ENCODE results near the gene XYLT2.
A peak's percentile ranks its signal among the peaks of the same experiment; 100 is the strongest.

Gene XYLT2

DNA sequence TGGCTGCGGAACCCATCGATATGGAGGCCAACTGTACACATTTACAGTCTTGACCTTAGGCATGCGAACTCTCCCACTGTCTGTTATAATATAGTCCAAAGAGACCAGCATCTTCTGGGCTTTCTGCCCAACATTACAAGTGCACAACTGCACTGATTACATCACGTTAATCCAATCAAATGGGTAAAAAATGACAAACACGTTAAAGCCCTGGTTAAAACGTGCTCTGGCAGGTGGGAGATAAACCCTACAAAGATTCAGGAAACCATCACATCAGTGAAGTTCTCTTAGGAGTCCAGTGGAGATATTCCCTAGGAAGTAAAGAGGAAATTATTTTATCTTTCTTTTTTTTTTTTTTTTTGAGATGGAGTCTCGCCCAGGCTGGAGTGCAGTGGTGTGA, 23.7 kb upstream of the XYLT2 start:
- no peak for DNase-seq

DNA sequence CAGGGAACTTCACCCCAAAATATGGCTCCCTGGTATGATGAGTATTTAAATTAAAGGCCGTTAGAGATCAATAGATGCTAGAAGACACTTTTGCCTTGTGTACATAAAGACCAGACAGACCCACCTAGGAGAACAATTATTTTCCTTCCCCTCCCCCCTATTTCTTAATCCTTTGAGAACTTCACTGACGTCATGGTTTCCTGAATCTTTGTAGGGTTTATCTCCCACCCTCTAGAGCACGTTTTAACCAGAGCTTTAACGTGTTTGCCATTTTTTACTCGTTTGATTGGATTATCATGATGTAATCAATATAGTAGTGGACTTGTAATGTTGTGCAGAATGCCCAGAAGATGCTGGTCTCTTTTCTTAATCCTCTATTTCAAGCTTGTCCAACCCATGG, 22.9 kb upstream of the XYLT2 start:
- DNase-seq: no peak

DNA sequence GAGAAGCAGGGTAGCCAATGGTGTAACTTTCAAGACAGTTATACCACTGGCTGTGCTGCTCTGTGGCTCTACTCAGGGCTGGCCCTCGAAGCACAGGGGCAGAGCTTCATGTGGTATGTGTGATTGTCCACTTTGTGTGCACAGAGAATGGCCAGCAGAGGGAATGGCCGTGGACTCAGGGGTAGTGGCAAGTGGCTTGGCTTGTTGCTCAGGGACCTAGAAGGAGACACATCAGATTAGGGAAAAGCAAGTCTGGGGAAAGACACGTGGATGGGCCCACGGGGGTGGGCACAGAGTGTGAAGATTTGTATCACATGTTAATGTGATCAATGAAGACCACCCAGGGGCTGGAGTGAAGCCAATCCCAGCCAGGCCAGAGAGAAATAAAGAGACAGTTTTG, 20.0 kb upstream of the XYLT2 start:
- no peak for DNase-seq

DNA sequence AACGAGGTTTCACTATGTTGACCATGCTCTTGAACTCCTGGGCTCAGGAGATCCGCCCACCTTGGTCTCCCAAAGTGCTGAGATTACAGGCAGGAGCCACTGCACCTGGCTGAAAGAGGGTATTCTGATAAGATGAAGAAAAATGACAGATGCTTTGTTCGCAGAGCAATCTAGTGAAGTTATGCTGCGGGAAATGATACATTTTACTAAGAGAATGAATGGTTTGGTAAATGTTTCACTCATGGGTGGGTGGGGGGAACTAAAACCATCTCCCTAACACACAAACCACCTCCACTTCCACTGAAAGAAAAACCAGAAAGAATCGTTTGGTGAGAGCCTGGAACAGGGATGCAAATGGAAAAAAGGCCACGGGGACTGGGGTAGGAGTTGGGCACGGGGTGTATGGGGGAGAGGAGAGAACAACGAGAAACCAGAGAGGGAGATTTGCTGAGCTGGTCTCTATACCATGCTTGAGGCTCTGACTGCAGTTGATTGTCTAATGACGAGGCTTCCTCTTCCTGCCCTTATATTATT, 19.0 kb upstream of the XYLT2 start:
- DNase-seq: no peak

DNA sequence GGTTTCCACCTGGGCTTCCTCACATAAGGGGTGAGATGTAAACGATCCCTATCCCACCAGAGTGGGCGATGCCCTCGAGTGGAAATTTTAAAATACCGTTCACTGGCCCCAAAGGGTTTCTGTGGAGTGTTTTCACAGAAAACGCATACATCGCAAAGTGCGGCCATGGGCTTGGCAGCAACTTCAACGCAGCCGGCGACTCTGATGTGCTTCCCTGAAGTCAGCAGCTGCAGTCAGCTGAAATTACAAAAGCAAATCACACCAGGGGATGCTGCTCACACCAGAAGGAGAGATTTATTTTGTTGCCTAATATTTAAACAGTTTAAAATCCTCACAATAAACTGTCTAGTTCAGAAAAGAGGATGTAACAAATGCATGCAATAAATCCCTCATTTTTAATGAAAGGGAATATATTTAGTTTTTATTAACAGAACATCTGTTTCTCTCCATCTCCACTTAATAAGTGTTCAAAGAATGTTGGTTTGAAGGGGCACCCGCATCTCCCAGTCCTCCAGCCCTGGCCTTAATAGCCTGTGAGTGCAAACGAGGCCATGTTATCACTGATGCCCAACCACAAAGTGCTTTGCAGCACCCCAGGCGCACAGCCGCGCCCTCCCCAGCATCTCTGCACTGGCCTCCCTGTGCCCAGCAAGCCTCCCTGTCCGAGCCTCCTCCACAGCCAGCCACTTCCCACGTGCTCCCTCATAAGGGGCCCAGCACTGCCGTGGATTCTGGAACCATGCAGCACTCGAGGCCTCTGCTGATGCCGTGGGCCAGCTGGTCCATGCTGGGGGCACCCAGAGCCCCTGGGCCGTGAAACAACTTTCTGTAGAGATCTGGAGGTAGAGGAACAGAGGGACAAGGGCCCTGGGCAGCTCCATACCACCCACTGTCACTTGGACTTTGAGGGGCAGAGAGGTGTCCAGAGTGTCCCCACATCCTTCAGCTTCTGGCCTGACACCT, 17.3 kb upstream of the XYLT2 start:
- DNase-seq: no peak

DNA sequence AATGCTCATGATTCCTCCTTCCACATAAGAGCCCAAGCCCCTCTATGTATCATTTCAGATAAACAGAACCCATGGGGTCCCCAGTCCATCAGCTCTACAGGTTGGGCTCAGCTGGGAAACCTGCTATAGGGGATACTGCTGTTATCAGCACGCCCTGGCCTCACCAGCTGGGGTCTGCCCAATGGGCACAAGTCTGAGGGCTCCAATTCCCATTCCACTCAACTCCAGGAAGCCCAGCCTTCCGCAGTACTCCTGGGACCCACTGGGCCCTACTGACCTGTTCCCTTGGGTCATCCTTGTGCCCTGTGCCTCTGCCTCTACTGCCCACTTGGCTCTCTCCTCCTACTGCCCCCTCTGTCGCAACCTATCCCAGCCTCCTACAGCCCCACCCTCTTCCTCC, 16.2 kb upstream of the XYLT2 start:
- no peak for DNase-seq

DNA sequence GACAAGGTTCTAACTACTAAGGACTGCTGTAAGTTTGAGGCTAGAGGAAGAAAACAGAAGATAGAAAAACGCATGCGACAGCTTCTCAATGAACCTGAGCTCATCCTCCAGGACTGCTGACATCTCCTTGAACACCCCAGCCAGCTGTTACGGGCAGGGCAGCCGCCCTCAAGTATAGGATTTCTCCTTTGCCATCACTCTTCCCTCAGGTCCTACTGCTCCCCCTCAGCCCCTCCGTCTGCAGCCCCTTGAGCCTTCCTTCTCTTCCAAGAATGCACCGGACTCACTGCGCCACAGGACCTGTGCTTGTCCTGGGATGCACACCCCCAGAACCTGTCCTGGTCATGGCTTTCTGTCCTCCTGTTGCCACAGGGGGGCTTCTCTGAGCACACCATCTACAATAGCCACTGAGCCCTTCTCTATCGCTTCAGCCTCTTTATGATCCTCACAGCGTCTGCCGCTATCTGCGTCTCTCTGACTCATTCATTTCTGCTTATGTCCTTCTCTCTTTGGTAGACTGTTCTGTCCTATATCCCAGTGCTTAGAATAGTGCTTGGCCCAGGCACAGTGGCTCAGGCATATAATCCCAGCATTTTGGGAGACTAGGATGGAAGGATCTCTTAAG, 15.7 kb upstream of the XYLT2 start:
- no peak for DNase-seq

DNA sequence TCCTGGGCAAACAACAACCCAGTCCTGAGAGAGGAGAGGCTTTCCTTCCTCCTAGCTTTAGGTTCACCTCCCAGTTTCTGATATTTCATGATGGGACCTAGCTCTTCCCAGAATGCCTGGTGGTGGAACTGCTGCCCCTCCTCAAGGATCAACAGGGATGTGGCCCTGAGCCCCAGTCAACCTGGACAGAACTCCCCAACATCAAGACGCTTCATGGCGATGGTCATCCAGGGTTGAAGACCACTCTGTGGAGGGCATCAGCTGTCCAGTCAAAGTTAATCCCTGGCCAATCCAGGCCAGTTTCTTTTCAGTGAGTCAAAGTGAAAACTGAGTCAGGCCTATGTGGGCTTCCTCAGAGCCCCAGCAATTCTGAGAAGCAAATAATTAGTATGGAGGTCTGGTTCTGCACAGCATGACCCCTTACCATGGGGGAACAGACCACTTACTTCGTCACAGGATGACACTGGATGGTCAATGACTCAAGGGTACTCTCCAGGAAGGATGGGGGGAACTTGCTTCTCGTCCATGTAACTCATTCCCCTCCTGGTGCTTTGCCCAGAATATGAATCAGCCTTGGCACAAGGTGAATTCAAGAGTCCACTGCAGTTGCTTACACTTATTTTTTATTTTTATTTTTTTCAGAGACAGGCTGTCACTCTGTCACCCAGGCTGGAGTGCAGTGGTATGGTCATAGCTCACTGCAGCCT, 14.7 kb upstream of the XYLT2 start:
- DNase-seq: peak; percentile 84

DNA sequence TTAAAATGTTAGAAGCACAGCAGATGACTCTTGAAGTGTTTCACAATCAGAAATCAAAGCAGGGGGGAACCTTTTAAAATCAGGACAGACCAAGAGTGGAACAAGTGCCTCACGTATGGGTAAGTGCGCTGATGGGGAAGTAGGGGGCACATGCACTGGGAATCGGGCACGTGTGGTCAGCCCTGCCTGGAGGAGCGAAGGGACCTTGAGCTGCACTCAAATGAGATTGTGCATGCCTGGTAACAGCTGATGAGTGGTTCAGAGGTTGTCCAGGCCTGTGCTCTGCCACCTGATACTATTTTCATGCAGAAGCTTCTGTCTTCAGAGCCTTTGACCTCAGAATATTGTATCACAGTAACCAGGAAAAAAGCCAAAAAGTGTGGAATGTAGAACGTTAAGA, 13.7 kb upstream of the XYLT2 start:
- DNase-seq: no peak

DNA sequence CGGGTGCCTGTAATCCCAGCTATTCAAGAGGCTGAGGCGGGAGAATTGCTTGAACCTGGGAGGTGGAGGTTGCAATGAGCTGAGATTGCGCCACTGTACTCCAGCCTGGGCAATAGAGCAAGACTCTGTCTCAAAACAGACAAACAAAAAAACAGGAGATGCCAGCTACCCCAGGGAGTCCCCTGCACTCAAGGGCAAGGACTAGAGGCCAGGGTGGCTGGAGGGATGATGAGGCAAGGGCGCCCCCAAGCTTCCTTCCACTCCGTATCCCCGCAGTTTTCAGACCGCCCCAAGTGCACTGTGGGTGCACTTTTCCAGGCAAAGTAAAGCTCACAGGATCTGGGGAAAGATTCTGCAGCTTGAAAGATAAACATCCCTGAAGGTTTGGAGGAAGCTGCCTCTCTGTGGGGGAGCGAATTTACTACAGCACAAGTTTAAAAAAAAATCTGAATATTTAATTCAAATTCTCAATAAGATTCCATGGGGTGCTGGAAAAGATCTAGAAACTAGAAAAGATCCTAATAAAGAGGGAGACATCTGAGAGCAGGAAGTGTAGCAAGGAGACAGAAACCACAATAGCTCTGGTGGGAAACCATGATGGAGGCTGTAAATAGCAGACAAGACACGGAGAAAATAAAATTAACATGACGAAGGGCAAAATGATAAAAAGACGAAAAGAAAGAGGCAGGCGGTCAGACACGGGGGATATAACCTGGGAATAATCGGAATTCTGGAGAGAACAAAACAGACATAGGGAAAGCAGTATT, 12.5 kb upstream of the XYLT2 start:
- DNase-seq: peak; percentile 32

DNA sequence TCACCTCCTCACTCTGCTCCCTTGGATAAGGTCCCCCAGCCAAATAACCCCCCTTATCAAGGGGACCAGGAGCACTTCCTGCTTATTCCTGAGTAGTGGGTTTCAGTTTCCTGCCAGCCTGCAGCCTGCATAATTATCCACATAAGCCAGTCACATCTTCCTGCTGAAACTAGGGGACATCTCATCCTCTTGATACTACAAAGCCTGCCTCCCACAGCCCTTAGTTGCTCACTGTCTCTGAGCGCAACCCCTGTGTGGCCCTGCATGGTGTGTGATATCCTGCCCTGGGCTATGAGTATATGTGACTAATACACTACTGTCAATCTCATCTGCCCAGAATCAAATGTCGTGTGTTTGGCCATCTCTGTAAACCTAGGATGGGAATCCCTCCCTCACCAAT, 8.0 kb upstream of the XYLT2 start:
- no peak for DNase-seq

DNA sequence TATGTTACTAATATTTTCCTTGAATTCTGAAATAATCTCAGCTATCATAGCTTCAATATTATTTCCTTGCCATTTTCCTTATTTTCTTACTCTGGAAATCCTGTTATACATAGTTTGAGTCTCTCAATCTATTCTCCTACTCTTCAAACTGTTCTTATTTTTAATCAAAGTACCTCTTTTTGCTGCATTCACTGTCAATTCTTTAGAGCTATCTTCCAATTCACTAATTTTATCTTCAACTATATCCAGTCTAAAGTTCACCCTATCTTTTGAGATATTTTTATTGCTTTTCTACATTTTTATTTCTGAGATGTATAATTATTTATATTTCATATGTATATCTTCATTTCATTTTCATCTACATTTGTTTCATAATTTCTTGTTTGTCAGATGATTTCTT, 7.3 kb upstream of the XYLT2 start:
- no peak for DNase-seq

DNA sequence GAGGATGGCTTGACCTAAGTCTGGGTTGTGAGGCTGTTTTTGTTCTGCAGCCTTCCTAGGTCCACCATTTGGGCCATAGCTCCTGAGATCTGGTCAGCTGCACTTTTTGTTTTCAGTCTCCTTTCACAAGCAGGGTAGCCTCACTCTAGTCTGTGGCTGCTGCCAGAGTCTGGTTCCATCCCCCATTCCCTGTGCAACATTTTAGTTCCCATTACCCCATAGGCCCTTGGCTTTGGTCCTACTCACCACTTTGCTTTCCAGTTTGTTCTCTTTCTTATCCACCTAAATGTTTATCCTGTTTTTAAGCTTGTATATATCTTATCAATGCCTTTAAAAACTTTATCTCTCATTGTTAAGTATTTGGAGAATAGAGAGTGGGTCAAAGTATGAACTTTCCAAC, 6.5 kb upstream of the XYLT2 start:
- DNase-seq: no peak

DNA sequence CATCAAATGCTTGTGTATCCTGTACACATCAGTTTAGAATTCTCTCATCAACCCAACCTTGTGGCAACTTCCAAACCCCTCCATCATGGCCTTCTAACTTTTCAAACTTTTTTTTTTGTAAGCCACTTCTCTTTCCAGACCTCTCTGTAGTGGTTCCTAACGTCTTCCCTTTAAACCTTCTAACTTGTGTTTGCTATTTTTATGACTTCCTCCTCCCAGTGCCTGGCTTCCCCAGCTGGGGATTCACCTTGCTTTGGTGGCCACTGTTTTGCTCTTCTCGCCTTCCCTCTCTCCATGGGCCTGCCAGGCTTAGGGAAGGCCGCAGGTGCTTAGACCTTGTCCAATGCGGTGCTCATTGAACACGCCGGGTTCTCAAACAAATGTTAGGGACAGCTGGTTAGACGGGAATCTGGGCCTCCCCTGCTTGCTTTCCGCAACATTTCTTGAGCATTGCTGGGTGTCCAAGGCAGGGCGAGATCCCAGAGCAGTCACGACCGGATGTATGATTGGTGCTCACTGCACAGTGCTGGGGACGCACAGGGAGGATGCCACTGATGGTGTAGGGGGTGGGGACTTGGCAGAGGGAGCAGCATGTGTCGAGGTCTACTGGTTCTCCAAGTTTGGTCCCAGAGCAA, 1.1 kb upstream of the XYLT2 start:
- DNase-seq: no peak

DNA sequence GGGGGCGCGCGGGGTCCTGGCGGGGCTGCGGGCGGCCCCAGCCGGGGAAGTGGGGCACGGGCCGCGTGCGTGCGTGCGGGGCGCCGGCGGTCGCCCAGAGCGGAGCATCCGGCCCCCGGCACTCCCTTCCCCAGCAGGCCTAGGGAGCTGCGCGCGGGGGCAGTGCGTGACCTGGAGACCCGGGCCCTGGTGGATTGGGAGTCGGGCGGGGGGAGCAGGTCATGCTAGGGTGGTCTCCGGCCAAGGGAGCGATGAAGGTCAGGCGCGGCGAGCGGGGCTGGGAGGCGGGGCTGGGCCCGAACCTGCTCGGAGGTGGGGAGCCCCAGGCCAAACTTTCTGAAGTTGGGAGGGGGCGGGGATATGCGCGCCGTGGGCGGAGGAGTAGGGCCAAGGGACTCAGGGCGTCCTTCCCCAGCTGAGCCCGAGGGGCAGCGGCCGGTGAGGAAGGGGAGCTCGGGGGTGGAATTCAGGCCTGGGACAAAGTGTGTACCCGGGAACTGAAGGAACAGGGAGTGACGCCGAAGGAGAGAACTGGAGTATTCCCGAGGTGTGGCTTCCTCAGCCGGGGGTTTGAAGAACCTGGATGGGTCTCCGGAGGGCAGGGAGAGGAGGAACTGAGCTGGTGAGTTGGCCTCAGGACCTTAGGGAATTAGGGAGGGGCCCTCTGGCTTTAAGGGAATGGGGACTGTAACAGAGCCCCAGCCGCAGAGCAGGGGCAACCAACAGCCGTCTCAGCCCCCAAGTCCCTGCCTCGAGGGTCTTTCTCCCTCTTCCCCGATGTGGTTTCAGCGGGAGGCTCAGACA, 589 bp downstream of the XYLT2 start:
- no peak for DNase-seq

DNA sequence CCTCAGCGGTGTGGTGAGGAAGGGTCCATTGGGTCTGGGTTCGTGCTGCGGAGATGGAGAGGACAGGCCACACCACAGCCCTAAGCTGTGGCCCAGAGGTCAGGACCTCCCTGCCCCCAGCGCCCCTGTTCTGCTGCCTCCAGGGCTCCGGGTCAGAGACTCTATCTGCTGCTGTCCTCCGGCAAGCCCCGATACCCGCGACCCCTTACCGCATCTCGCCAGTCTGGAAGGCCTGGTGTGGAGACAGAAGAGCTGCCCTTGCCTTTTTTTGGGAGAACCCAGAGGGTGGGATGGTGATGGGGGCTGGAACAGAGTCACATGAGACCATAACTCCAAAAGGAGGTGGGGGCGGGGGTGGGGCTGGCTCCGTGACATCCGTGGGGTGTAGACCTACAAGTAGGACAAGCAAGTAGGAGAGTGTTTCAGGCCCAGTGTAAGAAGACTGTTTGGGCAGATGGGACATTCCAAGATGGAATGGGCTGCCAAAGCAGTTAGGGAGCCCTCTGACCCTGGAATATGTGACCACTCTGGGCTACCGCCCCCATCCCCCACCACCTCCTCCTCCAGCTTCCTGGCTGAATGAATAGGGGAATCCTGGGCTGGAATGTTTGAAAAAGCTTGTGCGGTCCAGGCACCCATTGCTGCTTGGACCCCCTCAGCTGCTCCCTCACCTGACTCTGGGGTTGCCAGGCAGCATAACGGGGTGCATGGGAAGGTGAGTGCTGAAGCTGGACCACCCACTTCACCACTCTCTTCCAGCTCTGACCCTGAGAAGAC, 1.4 kb downstream of the XYLT2 start:
- no peak for DNase-seq

DNA sequence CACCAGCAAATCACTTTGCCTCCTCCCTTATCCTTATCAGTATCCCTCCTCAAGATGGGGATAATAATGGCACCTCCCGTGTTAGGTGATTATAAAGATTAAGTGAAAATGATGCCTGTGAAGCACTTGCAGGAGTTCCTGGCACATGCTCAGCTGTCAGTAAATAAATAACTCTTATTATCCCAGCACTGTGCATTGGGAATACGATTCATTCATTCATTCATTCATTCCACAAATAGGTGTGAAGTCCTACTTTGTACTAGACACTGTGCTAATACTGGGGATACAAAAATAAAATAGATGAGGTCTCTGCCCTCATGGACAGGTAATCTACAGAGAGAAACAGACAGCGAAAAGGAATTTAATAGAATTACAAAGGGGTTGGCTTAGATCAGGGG, 2.0 kb downstream of the XYLT2 start:
- DNase-seq: no peak

DNA sequence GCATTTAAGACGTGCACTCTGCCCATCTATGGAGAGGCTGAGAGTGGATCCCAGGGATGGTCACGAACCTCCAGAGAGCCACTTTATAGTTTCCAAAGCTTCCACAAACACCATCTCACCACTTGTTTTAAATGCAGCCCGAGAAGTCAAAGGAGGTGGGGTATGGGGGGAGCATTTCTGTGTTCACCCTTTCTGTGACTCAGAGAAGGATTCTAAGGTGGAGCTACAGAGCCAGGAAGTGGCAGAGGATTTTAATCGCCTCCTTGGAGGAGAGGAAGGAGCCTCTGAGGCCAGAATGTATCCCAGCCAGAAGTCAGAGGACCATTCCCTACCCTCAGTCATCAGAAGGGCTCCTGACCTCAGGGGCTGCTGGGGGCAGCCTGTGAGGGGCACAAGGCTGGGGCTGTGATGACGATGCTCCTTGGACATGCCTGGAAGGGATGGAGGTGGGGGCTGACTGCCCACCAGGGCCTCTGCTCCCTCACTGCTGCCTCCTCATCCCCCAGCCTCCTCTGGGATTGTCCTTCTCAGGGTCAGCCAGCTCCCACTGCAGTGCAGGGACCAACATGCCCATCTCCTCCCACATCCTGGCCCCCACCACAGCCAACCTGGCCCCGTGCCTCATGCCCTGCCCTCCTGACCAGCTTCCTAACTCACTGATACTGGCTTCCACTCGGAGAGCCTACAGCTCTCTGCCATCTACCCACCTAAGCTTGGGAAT, 2.8 kb downstream of the XYLT2 start:
- DNase-seq: peak; percentile 50

DNA sequence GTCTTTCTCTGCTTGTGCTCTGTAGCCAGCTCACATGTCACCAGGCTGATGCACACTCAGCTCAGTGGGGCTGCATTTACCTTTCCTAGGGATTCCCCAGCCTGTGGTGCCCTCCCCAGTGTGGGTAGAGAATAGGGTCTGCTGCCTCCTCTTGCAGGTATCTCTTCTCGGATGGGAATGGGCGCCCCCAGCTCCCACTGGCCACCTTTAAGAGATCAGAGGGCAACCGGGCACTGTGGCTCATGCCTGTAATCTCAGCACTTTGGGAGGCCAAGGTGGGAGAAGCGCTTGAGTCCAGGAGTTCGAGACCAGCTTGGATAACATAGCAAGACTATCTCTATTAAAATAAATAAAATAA, 3.3 kb downstream of the XYLT2 start:
- DNase-seq: no peak

DNA sequence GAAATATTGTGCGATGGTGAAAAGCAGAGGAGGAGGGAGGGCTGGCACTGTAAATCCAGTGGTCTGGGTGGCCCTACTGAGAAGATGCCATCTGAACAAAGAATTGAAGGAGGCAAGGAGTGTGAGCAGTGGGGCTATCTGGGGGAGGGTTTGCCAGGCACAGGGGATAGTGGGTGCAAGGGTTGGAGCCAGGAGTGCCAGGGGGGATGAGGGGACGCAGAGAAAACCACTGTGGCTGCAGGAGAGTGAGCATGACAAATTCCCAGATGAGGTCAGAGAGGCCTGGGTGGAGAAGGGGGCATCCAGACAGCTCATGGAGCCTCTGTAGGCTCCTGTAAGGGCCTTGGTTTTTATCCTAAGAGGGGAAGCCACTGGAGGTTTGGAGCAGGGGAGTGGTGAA, 4.8 kb downstream of the XYLT2 start:
- DNase-seq: no peak

Measured in fibroblast of skin of right quadriceps (primary cell).